Measurements from ENCODE around the gene ID2.

DNA sequence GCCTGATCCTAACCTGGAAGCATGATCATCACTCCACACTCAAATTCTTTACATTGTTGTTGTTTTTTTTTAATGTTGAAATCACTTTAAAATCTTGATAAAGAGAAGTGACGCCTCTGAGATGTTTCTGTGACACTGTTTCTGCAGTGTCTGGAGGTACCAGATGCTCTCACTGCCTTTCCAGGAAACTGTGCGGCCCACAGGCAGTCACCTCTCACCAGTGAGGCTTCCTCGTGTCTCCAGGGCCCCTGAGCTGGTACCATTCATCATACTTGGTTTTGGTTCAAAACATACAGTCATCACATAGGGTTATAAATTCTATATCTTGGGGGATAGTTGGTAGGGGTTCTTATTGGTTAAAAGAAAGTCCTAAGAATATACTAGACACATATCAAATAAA is 10.1 kb upstream of the ID2 start:
- TF ChIP-seq, protein P1, sequence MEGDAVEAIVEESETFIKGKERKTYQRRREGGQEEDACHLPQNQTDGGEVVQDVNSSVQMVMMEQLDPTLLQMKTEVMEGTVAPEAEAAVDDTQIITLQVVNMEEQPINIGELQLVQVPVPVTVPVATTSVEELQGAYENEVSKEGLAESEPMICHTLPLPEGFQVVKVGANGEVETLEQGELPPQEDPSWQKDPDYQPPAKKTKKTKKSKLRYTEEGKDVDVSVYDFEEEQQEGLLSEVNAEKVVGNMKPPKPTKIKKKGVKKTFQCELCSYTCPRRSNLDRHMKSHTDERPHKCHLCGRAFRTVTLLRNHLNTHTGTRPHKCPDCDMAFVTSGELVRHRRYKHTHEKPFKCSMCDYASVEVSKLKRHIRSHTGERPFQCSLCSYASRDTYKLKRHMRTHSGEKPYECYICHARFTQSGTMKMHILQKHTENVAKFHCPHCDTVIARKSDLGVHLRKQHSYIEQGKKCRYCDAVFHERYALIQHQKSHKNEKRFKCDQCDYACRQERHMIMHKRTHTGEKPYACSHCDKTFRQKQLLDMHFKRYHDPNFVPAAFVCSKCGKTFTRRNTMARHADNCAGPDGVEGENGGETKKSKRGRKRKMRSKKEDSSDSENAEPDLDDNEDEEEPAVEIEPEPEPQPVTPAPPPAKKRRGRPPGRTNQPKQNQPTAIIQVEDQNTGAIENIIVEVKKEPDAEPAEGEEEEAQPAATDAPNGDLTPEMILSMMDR (IDR thresholded peaks at IDR 0.05; ENCODE audit: borderline replicate concordance, extremely low read depth, low read length, poor library complexity, severe bottlenecking), result no peak
- TF ChIP-seq EZH2 (IDR thresholded peaks at IDR 0.05; ENCODE audit: borderline replicate concordance, low read depth, low read length, severe bottlenecking), result no peak
